Mucosa of rectum (tissue), 2 donors: Measurements from ENCODE around the gene ZNF770.

Source experiments
- H3K27ac ChIP-seq, 2 donors: one replicate each; pipeline ENCODE4 v1.7.0; 2013; ENCODE audit warnings: inconsistent platforms in 2 of 2, low read depth in 2 of 2, low read length in 2 of 2
- H3K27me3 ChIP-seq, 2 donors: one replicate each; pipeline ENCODE4 v1.7.0; 2013; ENCODE audit warnings: low read length in 2 of 2; ENCODE audit not compliant: control insufficient read depth in 2 of 2, insufficient read depth in 2 of 2
- H3K36me3 ChIP-seq, 2 donors: one replicate each; pipeline ENCODE4 v1.7.0; 2013; ENCODE audit warnings: low read length in 2 of 2; ENCODE audit not compliant: control insufficient read depth in 2 of 2, insufficient read depth in 2 of 2
- H3K4me1 ChIP-seq, 2 donors: one replicate each; pipeline ENCODE4 v1.7.0; 2013; ENCODE audit warnings: low read length in 2 of 2, mild to moderate bottlenecking in 1 of 2; ENCODE audit not compliant: control insufficient read depth in 2 of 2, insufficient read depth in 2 of 2
- H3K4me3 ChIP-seq, 2 donors: one replicate each; pipeline ENCODE4 v1.7.0; 2013; ENCODE audit warnings: low read length in 2 of 2
- H3K9ac ChIP-seq, 2 donors: one replicate each; pipeline ENCODE4 v1.7.0; 2013; ENCODE audit warnings: low read length in 2 of 2, low read depth in 1 of 2, mild to moderate bottlenecking in 1 of 2
- H3K9me3 ChIP-seq, 2 donors: one replicate each; pipeline ENCODE4 v1.7.0; 2013; ENCODE audit warnings: low read length in 2 of 2; ENCODE audit not compliant: control insufficient read depth in 2 of 2
- donor health status: healthy.
- donor health status: Normal muscosa, but diverticular disease.

The ZNF770 gene

GRCh38 chr15:34988027-34988902 lies at the start of gene ZNF770:
ZNF770 (minus strand) TSS chr15:34988287; CDS start chr15:34983434, 4,853 bp downstream.
- peaks cover 0 to 6% of the 10 kb centered on the region in 2 donors for H3K36me3 ChIP-seq

DNA sequence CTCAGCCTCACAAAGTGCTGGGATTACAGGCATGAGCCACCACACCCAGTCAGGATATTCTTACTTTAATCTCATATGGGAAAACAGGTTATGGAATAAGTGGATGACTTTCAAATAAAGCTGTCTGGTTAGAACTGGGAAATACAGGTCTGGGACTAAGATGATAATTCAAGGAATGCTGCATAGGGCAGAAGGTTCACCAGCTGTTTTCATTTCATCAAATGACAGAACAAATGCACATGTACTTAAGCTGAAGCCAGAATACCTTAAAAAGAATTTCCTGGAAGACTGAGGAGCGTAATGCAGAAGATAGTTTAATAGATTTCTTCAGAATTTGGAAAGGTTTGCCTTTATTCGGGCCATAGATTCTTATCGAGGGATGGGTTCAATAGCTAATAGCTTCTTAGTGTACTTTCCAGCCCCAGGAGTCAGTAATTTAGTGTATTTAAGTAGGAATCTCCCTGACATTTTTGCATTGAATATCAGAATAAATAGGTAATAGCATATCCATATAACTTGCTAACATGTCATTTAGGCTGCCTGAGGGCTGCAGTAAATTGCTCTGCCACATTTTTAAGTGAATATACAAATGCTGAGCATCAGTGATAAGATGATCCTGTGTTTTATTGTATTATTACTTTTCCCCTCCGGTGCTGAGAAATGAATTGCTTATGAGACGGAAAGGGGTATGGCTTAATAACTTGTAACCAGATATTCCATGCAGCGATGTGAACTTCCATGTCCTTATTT lies 40.3 kb upstream of the ZNF770 start:
- no peak overlapping the region for H3K4me3 ChIP-seq
- H3K9ac ChIP-seq = no peak overlapping the region
- no peaks in the 10 kb centered on the region for H3K4me1 ChIP-seq
- no peaks in the 10 kb centered on the region for H3K36me3 ChIP-seq
- no peaks in the 10 kb centered on the region for H3K27me3 ChIP-seq
- H3K9me3 ChIP-seq = no peaks in the 10 kb centered on the region
- H3K27ac ChIP-seq = no peak overlapping the region

More at GRCh38 chr15:34988027-34988902, at the start of gene ZNF770:
- no peaks in the 10 kb centered on the region for H3K27me3 ChIP-seq
- H3K9me3 ChIP-seq = no peaks in the 10 kb centered on the region
- peaks cover 9 to 10% of the 10 kb centered on the region in 2 donors for H3K4me1 ChIP-seq
- peak within 1 kb of the TSS; percentile 95 to 96 for H3K27ac ChIP-seq
- peak within 1 kb of the TSS; percentile 91 to 99 for H3K4me3 ChIP-seq
- peak within 1 kb of the TSS; percentile 98 to 99 for H3K9ac ChIP-seq

GRCh38 chr15:35023804-35024203 lies 35.7 kb upstream of the ZNF770 start:
- Histone ChIP-seq H3K9me3 (no peaks in the 10 kb centered on the region), H3K27me3 (no peaks in the 10 kb centered on the region), H3K27ac (no peak overlapping the region), H3K36me3 (no peaks in the 10 kb centered on the region), H3K9ac (no peak overlapping the region), H3K4me1 (no peaks in the 10 kb centered on the region), H3K4me3 (no peak overlapping the region)

DNA sequence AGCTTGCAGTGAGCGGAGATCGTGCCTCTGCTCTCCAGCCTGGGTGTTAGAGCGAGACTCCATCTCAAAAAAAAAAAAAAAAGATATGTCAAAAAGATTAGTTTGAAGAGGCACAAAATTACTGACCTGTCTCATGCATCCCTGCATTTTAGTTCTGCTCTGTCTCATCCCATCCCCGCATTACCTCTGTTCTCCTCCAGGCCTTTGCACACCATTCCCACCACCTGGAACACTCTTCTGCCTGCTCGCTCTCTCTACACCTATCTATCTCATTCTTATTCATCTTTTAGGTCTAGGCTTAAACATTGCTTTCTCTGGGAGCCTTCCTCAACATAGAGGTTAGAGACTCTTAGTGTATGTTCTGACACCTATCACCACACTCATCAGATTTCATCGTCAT lies 32.9 kb upstream of the ZNF770 start:
- no peak overlapping the region for H3K4me3 ChIP-seq
- H3K27me3 ChIP-seq = no peaks in the 10 kb centered on the region
- H3K9me3 ChIP-seq = no peaks in the 10 kb centered on the region
- H3K36me3 ChIP-seq = no peaks in the 10 kb centered on the region
- H3K27ac ChIP-seq = no peak overlapping the region
- H3K9ac ChIP-seq = no peak overlapping the region
- H3K4me1 ChIP-seq = no peaks in the 10 kb centered on the region

DNA sequence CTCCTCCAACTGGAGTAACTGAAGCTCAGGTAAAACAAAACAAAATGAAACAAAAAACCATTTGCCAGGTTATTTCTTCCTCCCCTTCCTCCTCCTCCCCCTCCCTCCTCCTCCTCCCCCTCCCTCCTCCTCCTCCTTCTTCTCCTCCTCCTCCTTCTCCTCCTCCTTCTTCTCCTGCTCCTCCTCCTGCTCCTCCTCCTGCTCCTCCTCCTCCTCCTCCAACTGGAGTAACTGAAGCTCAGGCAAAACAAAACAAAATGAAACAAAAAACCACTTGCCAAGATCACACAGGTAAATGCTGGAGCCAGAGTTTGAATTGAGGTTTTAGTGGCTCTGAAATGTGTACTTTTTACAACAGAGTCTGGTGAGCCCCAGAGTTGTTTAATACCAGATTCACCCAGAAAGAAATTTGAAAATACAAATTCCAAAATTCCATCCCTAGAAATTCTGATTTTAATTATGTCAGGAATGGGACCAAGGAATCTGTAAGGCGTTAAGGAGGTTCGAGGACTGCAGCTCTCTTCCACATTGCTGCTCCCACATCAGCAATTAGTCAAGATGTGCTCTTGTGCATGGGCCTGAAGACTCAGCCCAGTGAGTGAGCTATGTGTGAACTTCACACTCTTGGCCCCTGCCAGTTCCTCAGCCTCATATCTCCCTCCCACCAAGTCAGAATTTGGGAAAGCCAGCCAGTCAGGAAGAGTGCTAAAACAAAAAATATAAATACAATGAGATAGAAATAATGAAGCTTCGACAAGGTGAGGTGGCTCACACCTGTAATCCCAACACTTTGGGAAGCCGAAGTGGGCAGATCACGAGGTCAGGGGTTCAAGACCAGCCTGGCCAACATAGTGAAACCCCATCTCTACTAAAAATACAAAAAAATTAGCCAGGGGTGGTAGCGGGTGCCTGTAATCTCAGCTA lies 31.6 kb upstream of the ZNF770 start:
- no peak overlapping the region for H3K27ac ChIP-seq
- H3K9me3 ChIP-seq = no peaks in the 10 kb centered on the region
- H3K9ac ChIP-seq = no peak overlapping the region
- no peaks in the 10 kb centered on the region for H3K36me3 ChIP-seq
- no peaks in the 10 kb centered on the region for H3K27me3 ChIP-seq
- no peaks in the 10 kb centered on the region for H3K4me1 ChIP-seq
- H3K4me3 ChIP-seq = no peak overlapping the region

DNA sequence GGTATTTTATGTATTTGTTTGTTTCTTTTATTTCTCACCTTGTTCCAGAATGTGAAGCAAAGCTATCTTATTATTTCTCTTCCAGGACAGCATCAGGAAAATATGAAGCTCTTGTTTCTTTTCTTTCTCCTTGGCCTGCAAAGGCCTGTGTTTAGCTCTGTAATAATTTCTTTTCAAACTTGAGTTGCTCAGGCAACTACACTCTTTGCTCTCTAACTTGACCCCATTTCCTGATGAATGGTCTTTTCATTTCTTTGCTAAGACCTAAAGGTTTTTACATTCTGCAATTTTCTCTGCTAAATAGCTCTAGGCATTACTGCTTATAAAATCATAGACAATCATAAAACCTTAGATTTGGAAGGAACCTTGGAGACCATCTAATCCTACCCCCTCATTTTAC lies 26.2 kb upstream of the ZNF770 start:
- no peak overlapping the region for H3K9ac ChIP-seq
- H3K27ac ChIP-seq = no peak overlapping the region
- no peaks in the 10 kb centered on the region for H3K4me1 ChIP-seq
- H3K9me3 ChIP-seq = no peaks in the 10 kb centered on the region
- H3K36me3 ChIP-seq = no peaks in the 10 kb centered on the region
- no peaks in the 10 kb centered on the region for H3K27me3 ChIP-seq
- H3K4me3 ChIP-seq = no peak overlapping the region

GRCh38 chr15:35013370-35013769 lies 25.3 kb upstream of the ZNF770 start:
- Histone ChIP-seq H3K36me3 (no peaks in the 10 kb centered on the region), H3K4me3 (no peak overlapping the region), H3K27me3 (no peaks in the 10 kb centered on the region), H3K9me3 (no peaks in the 10 kb centered on the region), H3K4me1 (no peaks in the 10 kb centered on the region), H3K27ac (no peak overlapping the region), H3K9ac (no peak overlapping the region)

DNA sequence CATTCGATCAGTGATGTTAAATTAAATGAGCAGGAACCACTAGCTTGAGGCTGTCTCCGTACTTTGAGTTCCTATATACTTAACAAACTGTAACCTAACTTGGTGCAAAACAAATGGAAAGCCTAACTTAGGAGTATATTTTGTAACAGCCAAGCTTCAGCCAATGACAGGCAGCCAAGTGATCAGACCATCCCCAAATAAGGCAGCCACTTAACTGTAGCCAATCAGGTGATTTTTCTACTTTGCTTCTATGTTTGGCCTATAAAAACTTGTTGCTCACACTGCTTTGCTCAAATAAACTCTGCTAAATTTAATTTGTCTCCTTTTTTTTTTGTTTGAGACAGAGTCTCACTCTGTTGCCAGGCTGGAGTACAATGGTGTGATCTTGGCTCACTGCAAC lies 19.3 kb upstream of the ZNF770 start:
- Histone ChIP-seq H3K27me3 (no peaks in the 10 kb centered on the region), H3K36me3 (no peaks in the 10 kb centered on the region), H3K4me3 (no peak overlapping the region), H3K9ac (no peak overlapping the region), H3K9me3 (no peaks in the 10 kb centered on the region), H3K4me1 (no peaks in the 10 kb centered on the region), H3K27ac (no peak overlapping the region)

DNA sequence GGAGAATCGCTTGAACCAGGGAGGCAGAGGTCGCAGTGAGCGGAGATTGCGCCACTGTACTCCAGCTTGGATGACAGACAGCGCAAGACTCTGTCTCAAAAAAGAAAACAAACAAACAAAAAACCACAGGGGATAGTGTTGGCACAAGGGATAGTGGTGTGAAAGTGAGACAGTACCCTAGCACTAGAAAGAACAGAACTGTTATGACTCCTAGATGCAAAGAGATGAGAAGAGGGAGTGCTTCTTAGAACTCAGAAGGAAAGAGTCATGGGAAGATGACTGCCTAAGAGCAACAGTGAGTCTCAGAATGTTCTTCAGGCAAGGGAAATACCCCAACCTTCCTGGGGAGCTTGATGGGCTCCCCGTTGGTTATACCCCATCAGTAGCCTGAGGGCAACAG lies 17.8 kb upstream of the ZNF770 start:
- H3K9ac ChIP-seq = no peak overlapping the region
- no peak overlapping the region for H3K27ac ChIP-seq
- no peaks in the 10 kb centered on the region for H3K9me3 ChIP-seq
- no peak overlapping the region for H3K4me3 ChIP-seq
- H3K36me3 ChIP-seq = no peaks in the 10 kb centered on the region
- no peaks in the 10 kb centered on the region for H3K4me1 ChIP-seq
- H3K27me3 ChIP-seq = no peaks in the 10 kb centered on the region
